T follicular helper cell (primary cell): ENCODE results near the gene LGALS1.
"Not testable (repeated sequence)": the region's sequence is repeated elsewhere in the genome, so short reads cannot be mapped to it uniquely, and the experiment has no call there.

ENCODE experiments used
- DNase-seq: peaks from one replicate; pipeline ENCODE4 v3.0.0-alpha.2; 2020; ENCODE audit warnings: low read depth

LGALS1 gene

DNA sequence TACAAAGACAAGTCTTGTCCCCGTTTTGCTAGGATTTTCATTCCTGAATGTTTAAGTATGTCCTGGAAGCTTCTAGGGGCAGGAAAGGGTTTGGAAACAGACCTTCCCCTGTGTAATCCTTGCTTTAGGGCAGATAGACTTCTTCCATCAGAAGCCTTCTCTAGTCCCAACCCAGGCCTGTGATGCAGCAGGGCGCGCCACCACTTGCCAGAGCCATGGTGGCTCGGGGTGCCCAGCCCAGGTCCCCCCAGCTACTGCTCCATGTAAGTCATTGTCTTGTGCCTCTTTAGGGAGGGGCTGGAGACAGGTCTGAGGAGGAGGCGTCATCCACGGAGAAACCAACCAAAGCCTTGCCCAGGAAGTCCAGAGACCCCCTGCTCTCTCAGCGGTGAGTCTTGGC is 15.0 kb downstream of the LGALS1 start:
- DNase-seq: no peak

DNA sequence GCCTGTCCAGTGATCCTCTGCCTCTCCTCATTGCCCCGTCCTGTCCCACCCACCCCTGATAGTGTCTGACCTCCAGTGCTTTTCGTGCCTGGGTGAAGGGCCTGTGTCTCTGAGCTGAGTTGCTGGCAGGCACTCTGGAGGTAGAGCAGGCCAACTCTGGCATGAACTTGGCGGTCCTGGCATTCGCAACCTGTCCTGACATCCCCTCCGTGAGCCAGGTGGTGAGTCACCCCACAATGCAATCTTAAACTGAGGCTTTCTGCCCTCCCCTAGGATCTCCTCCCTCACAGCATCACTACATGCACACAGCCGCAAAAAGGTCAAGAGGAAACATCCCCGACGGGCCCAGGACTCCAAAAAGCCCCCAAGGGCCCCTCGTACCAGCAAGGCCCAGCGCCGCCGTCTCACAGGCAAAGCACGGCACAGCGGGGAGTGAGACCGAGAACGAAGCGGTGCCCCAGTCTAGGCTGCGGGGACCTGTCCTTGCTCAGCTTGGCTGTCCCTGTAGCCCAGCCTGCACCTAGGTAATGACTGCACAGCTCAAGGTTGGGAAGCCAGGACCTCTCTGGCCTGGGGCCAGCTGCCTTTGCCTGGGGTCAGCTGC is 15.6 kb downstream of the LGALS1 start:
- DNase-seq: no peak

DNA sequence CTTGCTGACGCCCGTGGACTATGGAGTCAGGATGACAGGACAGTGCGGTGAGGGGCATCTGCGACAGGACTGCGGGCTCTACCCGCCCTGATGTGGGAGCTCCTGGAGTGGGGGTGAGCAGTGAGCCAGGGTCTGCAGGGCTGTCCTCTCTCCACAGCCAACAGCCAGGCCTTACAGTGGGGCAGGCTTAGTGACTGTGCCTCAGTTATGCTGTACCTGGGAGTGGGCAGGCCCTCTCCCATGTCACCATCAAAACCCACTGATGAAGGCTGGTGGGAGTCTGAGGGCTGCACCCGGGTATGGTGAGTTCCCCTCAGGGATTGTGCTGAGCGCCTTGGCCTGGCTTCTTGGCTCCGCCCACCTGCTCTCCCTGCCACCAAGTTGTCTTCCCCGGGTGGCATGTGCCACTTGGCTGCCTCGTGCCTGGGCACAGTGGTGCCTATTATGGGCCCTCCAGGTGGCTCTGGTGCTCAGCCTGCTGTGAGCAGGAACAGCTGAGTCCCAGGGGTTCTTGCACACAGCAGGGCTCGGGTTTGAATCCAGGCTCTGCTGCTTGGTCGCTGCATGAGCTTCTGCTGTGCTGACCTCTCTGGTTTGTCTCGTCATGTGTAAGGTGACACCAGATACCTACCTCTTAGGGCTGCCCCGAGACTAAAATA is 17.3 kb downstream of the LGALS1 start:
- DNase-seq: no peak

DNA sequence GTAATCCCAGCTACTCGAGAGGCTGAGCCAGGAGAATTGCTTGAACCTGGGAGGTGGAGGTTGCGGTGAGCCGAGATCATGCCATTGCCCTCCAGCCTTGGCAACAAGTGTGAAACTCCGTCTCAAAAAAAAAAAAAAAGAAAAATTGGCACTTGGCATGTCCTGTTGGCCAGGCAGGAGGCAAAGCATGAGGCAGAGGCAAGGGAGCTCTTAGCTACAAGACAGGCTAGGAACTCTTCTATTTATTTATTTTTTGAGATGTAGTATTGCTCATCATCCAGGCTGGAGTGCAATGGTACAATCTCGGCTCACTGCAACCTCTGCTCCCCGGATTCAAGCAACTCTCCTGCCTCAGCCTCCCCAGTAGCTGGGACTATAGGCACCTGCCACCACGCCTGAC is 18.7 kb downstream of the LGALS1 start:
- not testable (repeated sequence) for DNase-seq

DNA sequence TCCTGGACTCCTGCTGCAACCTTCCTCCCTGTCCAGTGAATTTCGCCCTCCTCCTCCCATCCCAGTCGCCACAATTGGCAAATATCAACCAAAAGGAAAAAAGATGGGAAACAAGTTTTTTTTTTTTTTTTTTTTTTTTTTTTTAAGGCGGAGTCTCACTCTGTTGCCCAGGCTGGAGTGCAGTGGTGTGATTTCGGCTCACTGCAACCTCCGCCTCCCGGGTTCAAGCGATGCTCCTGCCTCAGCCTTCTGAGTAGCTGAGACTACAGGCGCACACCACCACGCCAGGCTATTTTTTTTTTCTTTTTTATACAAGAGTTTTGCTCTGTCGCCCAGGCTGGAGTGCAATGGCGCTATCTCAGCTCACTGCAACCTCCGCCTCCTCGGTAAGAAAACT is 20.8 kb downstream of the LGALS1 start:
- not testable (repeated sequence) for DNase-seq

DNA sequence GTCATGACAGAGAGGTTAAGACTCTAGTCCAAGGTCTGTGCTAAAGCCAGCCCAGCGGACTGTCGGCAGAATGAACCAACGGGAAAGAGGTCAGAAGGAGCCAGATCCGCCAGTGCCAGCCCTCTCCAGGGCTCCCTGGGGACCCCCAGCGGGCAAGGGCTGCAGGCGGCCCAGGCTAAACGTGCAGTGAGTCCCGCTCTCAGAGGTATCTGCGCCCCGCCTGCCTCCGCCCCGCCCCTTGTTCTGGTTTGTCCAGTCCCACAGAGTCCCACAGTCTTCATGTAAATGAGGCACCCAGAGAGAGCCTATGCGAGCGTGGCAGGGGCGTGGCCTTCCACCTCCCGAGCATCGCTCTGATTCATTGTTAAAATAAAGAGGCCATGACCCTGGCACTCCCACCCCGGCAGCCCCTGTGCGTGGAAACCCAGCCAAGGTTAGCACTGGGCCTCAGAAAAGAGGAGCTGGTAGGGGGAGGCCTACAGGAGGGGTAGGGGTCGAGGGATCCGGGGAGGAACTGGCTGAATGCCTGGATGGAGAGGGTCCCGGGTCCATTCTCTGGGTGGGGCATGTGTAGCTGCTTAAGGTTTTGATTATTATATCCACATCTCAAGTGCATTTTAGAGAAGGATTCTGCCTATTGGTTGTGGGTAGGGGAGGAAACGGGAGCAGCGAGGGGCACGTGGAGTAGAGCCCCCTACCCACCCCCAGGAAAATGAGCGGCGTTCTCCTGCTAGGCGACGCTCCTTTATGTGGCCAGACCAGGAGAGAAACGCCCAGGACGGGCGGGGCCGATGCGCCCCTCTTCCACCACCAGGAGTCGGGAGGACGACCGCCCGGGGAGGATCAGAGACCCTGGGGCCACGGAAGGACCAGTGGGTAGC is 21.5 kb downstream of the LGALS1 start, which contains the start of gene TRIOBP:
Gene TRIOBP (plus strand): TSS at position 392 of the 881 bp plus-strand sequence. CDS start 4,318 bp downstream, outside the sequence.
- peak; percentile 77 for DNase-seq

DNA sequence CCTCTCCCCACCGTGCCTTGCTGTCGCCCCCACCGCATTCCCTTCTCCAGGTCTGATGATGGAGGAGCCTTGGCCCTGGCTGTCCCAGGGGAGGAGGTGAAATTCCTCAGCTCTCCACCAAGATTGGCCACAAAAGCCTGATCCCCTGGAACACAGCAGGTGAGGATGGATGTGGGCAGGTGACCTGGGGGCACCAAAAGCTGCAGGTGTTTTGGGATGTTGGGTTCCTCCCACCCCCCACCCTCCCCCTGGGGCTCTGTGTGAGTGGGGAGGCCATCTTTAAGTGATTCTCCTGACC is 22.1 kb downstream of the LGALS1 start:
- no peak for DNase-seq

DNA sequence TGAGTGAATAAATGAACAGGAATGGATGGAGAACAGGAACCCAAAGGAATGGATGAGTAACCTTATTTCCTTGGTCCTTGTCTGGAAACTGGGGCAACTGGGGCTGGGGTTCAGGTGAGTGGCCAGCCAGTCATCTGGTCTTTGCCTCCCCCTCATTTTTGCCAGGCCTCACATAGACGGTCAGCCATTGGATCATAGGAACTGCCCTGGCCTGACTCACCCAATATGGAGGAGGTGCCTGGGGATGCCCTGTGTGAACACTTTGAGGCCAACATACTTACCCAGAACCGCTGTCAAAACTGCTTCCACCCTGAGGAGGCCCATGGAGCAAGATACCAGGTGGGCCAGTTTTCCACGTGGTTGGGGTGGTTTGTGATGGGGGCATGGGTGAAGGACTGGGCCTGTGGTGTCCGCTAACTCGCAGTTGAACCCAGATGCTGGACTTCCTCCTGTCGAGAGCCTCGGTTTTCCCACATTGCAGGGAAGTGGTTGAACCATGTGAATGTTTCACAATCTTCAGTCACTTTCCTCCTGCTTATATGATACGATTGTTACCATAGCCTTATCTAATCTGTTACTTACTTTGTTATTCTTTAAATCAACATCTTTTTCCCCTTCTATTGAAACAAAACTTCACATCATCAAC is 25.8 kb downstream of the LGALS1 start:
- no peak for DNase-seq

DNA sequence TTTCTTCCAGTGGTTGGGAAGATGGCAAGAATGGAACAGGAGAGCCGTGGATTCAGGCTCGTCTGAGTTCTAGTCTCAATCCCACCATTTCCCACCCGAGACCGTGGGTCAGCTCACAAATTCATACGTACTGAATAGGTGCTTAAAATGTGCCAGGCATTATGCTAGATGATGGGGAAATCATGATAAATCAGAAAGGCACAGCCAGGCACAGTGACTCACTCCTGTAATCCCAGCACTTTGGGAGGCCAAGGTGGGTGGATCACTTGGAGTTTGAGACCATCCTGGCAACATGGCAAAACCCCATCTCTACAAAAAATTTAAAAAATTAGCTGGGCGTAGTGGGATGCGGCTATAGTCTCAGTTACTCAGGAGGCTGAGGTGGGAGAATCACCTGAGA is 28.5 kb downstream of the LGALS1 start:
- no peak for DNase-seq

DNA sequence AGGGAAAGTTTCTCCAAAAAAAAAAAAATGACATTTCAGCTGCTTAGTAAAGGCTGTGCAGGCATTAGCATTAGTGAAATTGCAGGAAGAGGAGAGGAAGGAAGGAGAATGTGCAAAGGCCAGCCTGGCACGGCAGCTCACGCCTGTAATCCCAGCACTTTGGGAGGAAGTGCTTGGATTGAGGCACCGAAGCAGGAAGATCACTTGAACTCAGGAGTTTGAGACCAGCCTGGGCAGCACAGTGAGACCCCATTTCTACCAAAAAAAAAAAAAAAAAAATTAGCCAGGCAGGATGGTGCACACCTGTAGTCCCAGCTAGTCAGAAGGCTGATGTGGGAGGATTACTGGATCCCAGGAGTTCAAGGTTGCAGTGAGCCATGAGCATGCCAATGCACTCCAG is 29.2 kb downstream of the LGALS1 start:
- no peak for DNase-seq

DNA sequence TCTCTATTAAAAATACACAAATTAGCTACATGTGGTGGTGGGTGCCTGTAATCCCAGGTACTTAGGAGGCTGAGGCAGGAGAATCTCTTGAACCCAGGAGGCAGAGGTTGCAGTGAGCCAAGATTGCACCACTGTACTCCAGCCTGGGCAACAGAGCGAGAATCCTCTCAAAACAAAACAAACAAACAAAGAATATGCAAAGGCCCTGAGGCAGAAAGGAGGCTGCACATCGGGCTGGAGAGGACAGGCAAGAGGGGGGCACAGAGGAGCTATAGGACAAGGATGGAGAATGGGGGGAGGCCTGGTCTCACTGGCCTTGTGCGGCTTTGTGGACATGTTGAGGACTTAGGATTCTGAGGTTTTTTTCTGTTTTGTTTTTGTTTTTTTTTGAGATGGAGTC is 29.8 kb downstream of the LGALS1 start:
- DNase-seq: no peak

DNA sequence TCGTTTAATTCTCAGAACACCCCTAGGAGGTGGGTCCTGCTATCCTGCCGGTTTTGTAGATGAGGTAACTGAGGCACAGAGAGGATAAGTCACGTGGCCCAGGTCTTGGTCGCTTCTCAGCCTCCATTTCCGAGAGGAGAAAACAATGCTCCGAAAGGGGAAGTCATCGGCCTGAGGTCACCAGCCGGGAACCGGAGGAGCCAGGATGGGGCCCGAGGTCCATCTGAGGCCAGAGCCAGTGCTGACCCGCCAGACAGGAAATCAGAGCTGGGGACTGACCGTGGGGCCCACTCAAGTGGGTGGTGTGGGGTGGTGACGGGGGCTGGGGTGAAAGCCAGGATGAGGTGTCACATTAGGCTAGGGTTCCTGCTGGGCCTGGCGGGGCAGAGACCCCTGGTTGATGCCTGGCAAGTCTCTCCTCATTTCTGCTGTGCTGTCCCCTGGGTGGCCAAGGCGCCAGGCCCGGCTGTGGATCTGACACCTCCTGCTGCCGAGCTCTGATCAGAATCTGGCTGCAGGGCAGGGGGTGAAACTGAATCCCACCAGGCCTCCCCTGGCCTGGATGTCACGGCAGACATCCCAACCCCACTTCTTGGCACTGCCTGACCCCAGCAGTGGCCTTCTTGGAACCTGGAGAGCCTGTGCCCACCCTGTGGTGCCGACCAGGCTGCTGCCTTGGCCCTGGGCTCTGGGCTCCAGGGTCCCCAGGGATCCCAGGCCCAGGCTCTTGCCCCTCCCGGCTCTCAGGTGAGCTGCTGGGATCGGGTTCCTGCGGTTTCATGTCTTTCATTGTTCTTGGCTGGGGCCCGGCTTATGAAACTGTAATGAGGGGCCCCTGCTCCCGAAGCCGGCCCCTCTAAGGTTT is 33.4 kb downstream of the LGALS1 start:
- DNase-seq: no peak

DNA sequence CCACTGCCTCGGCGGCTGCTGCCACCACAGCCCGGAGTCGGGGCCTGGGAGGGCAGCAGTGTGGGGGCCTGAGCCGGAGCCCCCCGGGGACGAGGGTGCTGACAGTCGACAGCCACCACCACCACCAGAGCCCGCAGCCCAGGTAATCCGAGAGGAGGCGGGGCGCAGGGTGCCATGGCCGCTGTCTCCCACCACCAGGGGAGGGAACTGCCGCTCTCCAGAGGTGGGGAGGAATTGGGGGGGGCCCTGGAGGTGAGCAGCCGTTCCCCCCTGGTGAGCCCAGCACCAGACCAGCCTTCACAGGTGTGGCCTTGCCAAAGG is 34.0 kb downstream of the LGALS1 start:
- no peak for DNase-seq

DNA sequence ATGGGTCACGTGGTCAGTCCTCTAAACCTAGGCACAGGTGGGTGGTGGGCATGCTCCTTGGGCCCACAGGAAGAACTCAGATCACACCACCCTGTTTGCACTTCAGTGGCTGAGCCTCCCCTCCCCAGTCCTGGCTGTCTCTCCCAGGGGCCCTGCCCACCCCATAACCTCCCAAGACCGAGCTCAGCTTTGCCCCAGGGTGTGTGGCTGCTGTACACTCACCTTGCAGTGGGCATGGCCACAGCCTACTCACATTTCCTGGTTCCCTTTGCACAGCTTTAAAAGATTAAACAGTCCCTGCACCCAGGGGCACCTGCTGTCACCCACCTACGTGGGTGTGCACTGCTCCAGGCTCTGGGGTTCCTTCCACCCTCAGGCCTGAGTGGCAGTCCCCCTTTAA is 35.2 kb downstream of the LGALS1 start:
- DNase-seq: no peak

DNA sequence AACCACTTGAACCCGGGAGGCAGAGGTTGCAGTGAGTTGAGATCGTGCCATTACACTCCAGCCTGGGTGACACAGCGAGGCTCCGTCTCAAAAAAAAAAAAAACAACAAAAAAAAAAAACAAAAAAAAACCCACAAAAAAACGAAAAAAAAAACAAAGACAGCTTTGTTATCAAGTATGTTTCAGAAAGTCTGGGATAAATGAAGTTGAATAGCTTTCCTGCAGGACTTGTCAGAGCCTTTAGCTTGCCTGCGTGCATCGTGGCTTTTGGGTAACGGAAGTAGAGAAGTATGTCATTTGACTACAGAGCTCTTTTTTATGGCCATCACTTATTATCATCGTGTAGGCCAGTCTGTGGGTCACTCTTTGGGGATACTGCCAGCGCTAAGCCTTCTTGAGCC is 36.1 kb downstream of the LGALS1 start:
- DNase-seq: no peak

DNA sequence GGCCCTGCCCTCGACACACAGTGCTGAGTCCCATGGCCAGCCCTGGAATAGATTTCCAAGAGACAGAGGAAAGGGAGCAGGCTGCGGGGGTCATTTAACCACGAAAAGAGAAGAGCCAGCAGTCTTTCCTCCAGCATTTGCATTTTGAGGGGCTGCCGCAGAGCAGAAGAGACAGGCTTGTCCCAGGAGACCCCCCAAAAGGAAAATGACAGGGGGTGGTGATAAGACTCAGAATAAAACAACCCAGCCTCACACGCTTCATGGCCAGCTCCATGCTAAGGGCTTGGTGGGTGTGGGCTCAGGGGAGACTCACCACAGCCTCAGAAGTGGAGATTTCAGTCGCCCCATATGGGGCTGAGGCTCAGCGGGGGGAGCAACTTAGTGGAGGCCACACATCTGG is 38.3 kb downstream of the LGALS1 start:
- DNase-seq: no peak

DNA sequence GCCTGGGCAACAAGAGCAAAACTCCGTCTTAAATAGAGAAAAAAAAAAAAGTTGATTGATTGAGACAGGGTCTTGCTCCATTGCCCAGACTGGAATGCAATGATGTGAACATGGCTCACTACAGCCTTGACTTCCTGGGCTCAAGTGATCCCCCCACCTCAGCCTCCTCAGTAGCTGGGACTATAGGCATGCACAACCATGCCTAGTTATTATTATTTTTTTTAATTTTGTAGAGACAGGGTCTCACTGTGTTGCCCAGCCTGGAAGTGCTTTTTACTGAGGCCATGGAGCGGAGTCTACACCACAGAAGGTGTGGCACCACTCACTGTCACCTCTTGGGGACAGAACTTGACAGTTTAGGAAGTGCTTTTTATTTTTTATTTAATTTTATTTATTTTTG is 39.2 kb downstream of the LGALS1 start:
- DNase-seq: no peak

DNA sequence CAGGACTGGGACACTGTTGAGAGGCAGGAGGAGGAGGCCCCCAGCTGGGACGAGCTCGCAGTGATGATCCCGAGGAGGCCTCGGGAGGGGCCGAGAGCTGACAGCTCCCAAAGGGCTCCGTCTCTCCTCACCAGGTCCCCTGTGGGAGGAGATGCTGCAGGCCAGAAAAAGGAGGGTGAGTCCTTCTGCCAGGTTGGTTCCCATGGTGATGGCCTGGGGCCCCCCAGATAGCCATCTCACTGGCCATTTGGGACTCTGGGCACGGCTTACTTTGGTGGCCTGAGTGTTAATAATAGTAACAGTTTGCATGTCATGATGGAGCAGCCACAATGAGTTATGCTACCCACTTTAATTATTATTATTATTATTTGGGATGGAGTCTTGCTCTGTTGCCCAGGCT is 40.3 kb downstream of the LGALS1 start:
- no peak for DNase-seq

DNA sequence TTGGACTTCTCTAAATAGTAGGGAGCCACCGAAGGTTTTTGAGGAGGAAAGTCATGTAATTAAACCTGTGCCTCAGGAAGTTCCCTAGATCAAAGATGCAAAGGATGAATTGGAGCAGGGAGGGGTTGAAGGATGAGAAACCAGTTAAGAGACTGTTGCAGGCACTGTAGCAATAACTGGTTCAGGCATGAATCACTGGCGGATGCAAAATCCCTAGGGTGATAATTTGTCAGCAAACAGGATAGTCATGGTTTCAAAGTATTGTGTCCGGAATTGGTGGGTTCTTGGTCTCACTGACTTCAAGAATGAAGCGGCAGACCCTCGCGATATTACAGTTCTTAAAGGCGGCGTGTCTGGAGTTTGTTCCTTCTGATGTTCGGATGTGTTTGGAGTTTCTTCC is 41.3 kb downstream of the LGALS1 start:
- DNase-seq: no peak

DNA sequence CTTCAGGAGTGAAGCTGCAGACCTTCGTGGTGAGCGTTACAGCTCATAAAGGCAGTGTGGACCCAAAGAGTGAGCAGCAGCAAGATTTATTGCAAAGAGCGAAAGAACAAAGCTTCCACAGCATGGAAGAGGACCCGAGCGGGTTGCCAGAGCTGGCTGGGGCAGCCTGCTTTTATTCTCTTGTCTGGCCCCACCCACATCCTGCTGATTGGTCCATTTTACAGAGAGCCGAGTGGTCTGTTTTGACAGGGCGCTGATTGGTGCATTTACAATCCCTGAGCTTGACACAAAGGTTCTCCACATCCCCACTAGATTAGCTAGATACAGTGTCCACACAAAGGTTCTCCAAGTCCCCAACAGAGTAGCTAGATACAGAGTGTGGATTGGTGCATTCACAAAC is 41.8 kb downstream of the LGALS1 start:
- DNase-seq: not testable (repeated sequence)

DNA sequence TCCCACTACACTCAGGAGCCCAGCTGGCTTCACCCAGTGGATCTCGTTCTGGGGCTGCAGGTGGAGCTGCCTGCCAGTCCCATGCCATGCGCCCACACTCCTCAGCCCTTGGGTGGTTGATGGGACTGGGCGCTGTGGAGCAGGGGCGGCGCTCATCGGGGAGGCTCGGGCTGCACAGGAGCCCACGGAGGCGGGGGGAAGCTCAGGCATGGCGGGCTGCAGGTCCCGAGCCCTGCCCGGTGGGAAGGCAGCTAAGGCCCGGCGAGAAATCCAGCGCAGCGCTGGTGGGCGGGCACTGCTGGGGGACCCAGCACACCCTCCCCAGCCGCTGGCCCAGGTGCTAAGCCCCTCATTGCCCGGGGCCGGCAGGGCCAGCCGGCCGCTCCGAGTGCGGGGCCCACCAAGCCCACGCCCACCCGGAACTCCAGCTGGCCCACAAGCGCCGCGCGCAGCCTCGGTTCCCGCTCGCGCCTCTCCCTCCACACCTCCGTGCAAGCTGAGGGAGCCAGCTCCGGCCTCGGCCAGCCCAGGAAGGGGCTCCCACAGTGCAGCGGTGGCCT is 42.4 kb downstream of the LGALS1 start:
- DNase-seq: not testable (repeated sequence)
